Transverse colon (tissue), 4 donors: ENCODE data around the gene STXBP3.

Experiments used
- CTCF ChIP-seq, 5 experiments: fragments of 200-600 bp in 3 of 5; fragments of 450-650 bp in 2 of 5; sonication (generic) in 3 of 5; IDR thresholded peaks; 1 replicate in 2 of 5; 2 replicates in 3 of 5; pipeline ENCODE4 v1.5.1; 2016 to 2017; ENCODE audit warnings: antibody characterized with exemption in 5 of 5, inconsistent platforms in 3 of 5, mild to moderate bottlenecking in 2 of 5, moderate library complexity in 1 of 5
- EP300 ChIP-seq: sonication (generic); formaldehyde crosslinking; IDR thresholded peaks from one replicate; pipeline ENCODE4 v1.6.1; 2017; ENCODE audit warnings: antibody characterized with exemption, low read depth
- POLR2AphosphoS5 ChIP-seq, 3 donors: sonication (generic); formaldehyde crosslinking; IDR thresholded peaks; one replicate each; pipeline ENCODE4 v1.6.1; 2016; ENCODE audit warnings: antibody characterized with exemption in 3 of 3

- no peak for TF ChIP-seq EP300
- no peak for TF ChIP-seq CTCF (IDR thresholded peaks at IDR 0.05)
- no peak for TF ChIP-seq POLR2AphosphoS5 (IDR thresholded peaks at IDR 0.05)
These were observed 102.3 kb downstream of the STXBP3 start for GRCh38 chr1:108848806-108849205.
